Sigmoid colon (tissue), 7 donors: ENCODE results near the gene CRACR2B. TPM values are rescaled to one million over a fixed set of nuclear protein-coding genes. Genes with fewer than 3 reads are reported as not detected.

Experiments
- DNase-seq: peaks from one replicate; pipeline ENCODE4 v3.0.0-alpha.2; 2019
- H3K27ac ChIP-seq, 4 donors: fragments of 200-600 bp; sonication (generic); one replicate each; pipeline ENCODE4 v1.5.1; 2016 to 2019; ENCODE audit warnings: mild to moderate bottlenecking in 1 of 4
- H3K27me3 ChIP-seq, 3 donors: fragments of 200-600 bp; sonication (generic); one replicate each; pipeline ENCODE4 v1.5.1; 2019; ENCODE audit warnings: mild to moderate bottlenecking in 1 of 3
- H3K36me3 ChIP-seq, 4 donors: fragments of 200-600 bp; sonication (generic); one replicate each; pipeline ENCODE4 v1.5.1; 2016 to 2019
- H3K4me1 ChIP-seq, 4 donors: fragments of 200-600 bp; sonication (generic); one replicate each; pipeline ENCODE4 v1.5.1; 2017 to 2019
- H3K4me3 ChIP-seq, 4 donors: fragments of 200-600 bp; sonication (generic); one replicate each; pipeline ENCODE4 v1.5.1; 2017 to 2019; ENCODE audit warnings: mild to moderate bottlenecking in 2 of 4, moderate library complexity in 1 of 4
- H3K9me3 ChIP-seq, 4 donors: fragments of 200-600 bp in 3 of 4; sonication (generic) in 3 of 4; one replicate each; pipeline versions ENCODE4 v1.5.1 to v1.6.1; 2013 to 2019
- EP300 ChIP-seq, 4 donors: sonication (generic); formaldehyde crosslinking; IDR thresholded peaks; one replicate each; pipeline ENCODE4 v1.6.1; 2017; ENCODE audit warnings: antibody characterized with exemption in 4 of 4
- POLR2A ChIP-seq, 2 donors: fragments of 450-650 bp; IDR thresholded peaks; one replicate each; pipeline ENCODE4 v1.6.1; 2016; ENCODE audit warnings: antibody characterized with exemption in 2 of 2, mild to moderate bottlenecking in 2 of 2, moderate library complexity in 2 of 2
- POLR2AphosphoS5 ChIP-seq, 4 donors: sonication (generic); formaldehyde crosslinking; IDR thresholded peaks; one replicate each; pipeline ENCODE4 v1.6.1; 2017; ENCODE audit warnings: antibody characterized with exemption in 4 of 4
- WGBS, 2 donors: extraction: QIAGEN DNeasy Blood & Tissue Kit; methylation state at CpG; one replicate each; pipeline ENCODE4 v1.1.7; 2013; 5-methylcytosine and 5-hydroxymethylcytosine counted together
- intact Hi-C: fragments of 100-400 bp; cut with DNase I; formaldehyde crosslinking; loops from one replicate; pipeline ENCODE4 v1.15.1; 2023
- polyA plus RNA-seq, 3 donors: library from polyadenylated mRNA; stranded (reverse); fragments of 200-250 nt; gene quantifications; one replicate each; pipeline ENCODE4 v1.2.3, GENCODE V29; 2013
- total RNA-seq, 4 donors: library from RNA; depleted of rRNA; stranded (reverse); fragments of >200 nt; gene quantifications; one replicate each; pipeline ENCODE4 v1.1.0, GENCODE V29; 2016
- TF ChIP-seq, protein P1 (sequence below), 4 experiments: fragments of 450-650 bp in 3 of 4; fragments of 200-600 bp in 1 of 4; IDR thresholded peaks; one replicate each; pipeline ENCODE4 v1.5.1; 2016 to 2019; ENCODE audit warnings: antibody characterized with exemption in 4 of 4, mild to moderate bottlenecking in 3 of 4, moderate library complexity in 2 of 4
- donor health status: healthy with polysubstance abuse.
- donor health status: Bipolar disorder and iron deficiency.
- donor health status: healthy.

CRACR2B gene
- total and polyA plus RNA-seq, 7 donors: 1.5 to 149 (median 9.5) TPM

DNA sequence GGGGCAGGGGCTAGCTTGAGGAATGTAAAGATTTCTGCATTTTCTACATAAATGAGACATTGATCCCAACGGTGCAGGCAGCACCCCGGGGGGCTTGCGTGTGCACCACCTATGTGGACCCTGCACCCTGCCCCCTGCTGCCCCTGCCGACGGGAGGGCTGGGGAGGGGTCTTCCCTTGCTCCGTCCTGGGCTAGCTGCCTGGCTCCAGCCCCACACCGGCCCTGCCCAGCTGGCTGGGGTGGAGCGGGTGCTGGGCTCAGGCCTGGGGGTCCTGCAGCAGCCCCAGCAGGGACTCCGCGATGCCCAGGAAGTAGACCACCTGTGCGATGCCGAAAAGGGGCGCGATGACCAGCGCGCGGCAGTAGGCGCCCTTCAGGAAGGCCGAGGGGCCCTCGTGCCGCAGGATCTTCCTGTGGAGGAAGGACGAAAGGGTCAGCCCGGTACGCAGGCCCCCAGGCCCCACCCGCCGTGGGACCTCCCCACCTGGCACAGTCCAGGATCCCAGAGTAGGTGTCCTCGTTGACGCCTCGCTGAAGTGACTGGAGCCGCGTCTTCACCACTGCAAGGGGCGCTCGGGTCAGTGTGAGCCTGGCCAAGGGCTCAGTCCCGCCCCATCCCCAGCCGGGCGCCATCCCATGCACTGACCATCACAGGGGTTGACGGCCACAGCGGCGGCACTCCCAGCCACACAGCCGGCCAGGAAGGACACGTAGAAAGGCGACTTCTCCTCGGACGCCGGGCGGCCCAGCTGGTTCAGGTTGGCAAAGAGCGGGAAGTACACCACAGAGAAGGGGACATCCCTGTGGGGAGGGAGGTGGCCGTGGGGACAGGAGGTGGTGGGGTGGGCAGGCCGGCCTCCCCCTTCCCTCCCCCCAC lies 35.8 kb upstream of the CRACR2B start:
- no peak for DNase-seq
- H3K4me1 ChIP-seq: peaks cover 0 to 31% (median 25%) of the 10 kb centered on the region in 4 donors
- no peak overlapping the region for H3K4me3 ChIP-seq
- H3K27ac ChIP-seq: no peak overlapping the region
- intact Hi-C loops: no loop called here
- 94 to 95% methylated on average over 49 of the region's 49 CpGs for WGBS, 2 donors
- no peaks in the 10 kb centered on the region for H3K9me3 ChIP-seq
- TF ChIP-seq, protein P1, sequence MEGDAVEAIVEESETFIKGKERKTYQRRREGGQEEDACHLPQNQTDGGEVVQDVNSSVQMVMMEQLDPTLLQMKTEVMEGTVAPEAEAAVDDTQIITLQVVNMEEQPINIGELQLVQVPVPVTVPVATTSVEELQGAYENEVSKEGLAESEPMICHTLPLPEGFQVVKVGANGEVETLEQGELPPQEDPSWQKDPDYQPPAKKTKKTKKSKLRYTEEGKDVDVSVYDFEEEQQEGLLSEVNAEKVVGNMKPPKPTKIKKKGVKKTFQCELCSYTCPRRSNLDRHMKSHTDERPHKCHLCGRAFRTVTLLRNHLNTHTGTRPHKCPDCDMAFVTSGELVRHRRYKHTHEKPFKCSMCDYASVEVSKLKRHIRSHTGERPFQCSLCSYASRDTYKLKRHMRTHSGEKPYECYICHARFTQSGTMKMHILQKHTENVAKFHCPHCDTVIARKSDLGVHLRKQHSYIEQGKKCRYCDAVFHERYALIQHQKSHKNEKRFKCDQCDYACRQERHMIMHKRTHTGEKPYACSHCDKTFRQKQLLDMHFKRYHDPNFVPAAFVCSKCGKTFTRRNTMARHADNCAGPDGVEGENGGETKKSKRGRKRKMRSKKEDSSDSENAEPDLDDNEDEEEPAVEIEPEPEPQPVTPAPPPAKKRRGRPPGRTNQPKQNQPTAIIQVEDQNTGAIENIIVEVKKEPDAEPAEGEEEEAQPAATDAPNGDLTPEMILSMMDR (IDR thresholded peaks at IDR 0.05): no peak
- TF ChIP-seq POLR2AphosphoS5 (IDR thresholded peaks at IDR 0.05): no peak
- no peak for TF ChIP-seq POLR2A (IDR thresholded peaks at IDR 0.05)
- TF ChIP-seq EP300 (IDR thresholded peaks at IDR 0.05): no peak
- peaks cover 18 to 46% (median 22%) of the 10 kb centered on the region in 3 donors for H3K27me3 ChIP-seq
- H3K36me3 ChIP-seq: peaks cover 0 to 12% (median 2%) of the 10 kb centered on the region in 4 donors

DNA sequence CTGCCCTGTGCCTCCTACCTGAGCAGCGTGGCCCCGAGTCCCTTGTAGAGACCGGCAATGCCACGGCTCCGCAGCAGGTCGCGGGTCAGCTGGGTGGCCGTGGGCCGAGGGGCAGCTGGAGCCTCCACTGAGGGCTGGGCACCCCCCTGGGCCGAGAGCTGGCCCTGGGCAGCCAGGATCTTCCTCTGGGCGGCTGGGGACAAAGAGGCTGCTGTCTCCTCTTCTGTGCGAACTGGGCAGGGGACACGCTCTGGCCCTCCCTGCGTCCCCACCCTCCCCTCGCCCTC lies 35.2 kb upstream of the CRACR2B start:
- intact Hi-C loops: no loop called here

DNA sequence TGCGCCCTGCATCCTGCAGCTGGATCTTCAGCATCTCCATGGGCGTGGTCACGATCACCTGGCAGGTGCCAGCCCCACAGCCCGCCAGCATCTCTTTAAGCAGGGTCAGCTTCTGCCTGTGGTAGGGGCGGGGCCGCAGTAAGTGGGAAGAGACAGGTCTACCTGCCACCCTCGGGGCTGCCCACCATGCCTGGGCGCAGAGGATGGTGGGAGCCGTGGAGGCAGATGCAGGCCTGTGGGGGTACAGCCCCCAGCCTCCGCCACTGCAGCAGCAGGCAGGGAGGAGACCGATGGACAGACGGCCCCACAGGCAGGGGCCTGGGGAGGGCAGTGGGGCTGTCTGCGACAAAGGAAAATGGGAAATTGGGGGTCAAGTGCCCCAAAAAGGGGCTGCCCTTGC lies 34.8 kb upstream of the CRACR2B start:
- DNase-seq: no peak
- 80 to 91% methylated on average over 13 of the region's 13 CpGs for WGBS, 2 donors
- H3K4me3 ChIP-seq: no peak overlapping the region
- H3K9me3 ChIP-seq: no peaks in the 10 kb centered on the region
- peaks cover 0 to 12% (median 0%) of the 10 kb centered on the region in 4 donors for H3K36me3 ChIP-seq
- TF ChIP-seq EP300 (IDR thresholded peaks at IDR 0.05) (no peak), POLR2AphosphoS5 (IDR thresholded peaks at IDR 0.05) (no peak)
- TF ChIP-seq, protein P1 (IDR thresholded peaks at IDR 0.05): no peak
- intact Hi-C loops: no loop called here
- H3K27me3 ChIP-seq: peaks cover 18 to 36% (median 22%) of the 10 kb centered on the region in 3 donors
- H3K4me1 ChIP-seq: peaks cover 0 to 37% (median 30%) of the 10 kb centered on the region in 4 donors
- no peak overlapping the region for H3K27ac ChIP-seq

More for the DNA sequence above, 35.2 kb upstream of the CRACR2B start:
- TF ChIP-seq, protein P1 (IDR thresholded peaks at IDR 0.05): no peak
- TF ChIP-seq EP300 (IDR thresholded peaks at IDR 0.05): no peak
- no peak for TF ChIP-seq POLR2A (IDR thresholded peaks at IDR 0.05)
- no peak for TF ChIP-seq POLR2AphosphoS5 (IDR thresholded peaks at IDR 0.05)
- DNase-seq: no peak
- Histone ChIP-seq H3K4me1 (peaks cover 0 to 34% (median 29%) of the 10 kb centered on the region in 4 donors), H3K27ac (no peak overlapping the region), H3K27me3 (peaks cover 18 to 40% (median 22%) of the 10 kb centered on the region in 3 donors), H3K36me3 (peaks cover 0 to 12% (median 0%) of the 10 kb centered on the region in 4 donors), H3K9me3 (no peaks in the 10 kb centered on the region), H3K4me3 (no peak overlapping the region)
- WGBS, 2 donors: 92 to 94% methylated on average over 15 of the region's 15 CpGs

DNA sequence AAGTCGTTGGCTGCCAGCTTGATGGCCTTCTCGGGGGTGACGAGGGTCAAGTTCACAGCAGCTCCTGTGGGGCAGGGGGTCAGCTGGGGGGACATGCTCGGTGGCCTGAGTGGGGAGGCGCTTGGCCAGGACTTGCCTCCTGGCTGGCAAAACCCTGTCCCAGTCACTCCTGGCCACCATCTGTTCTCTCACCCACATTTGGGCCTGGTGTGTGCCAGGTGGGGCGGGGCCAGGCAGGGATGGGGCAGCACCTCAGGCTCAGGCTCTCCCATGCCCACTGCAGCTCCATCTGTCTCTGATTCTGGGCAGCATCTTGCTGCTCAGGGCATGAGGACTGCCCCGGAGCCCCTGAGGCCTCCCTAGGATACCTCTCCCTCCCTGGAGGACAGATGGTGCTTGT lies 34.2 kb upstream of the CRACR2B start:
- Histone ChIP-seq H3K27ac (no peak overlapping the region), H3K27me3 (peaks cover 14 to 30% (median 17%) of the 10 kb centered on the region in 3 donors), H3K4me3 (no peak overlapping the region), H3K36me3 (peaks cover 0 to 12% (median 0%) of the 10 kb centered on the region in 4 donors), H3K9me3 (no peaks in the 10 kb centered on the region), H3K4me1 (peaks cover 0 to 42% (median 34%) of the 10 kb centered on the region in 4 donors)
- intact Hi-C loops: no loop called here
- no peak for DNase-seq
- WGBS, 2 donors: 81 to 94% methylated on average over 7 of the region's 7 CpGs
- TF ChIP-seq EP300 (IDR thresholded peaks at IDR 0.05): no peak
- TF ChIP-seq POLR2AphosphoS5 (IDR thresholded peaks at IDR 0.05): no peak
- no peak for TF ChIP-seq POLR2A (IDR thresholded peaks at IDR 0.05)
- TF ChIP-seq, protein P1 (IDR thresholded peaks at IDR 0.05): no peak
